Muscle layer of duodenum (tissue), 2 donors: ENCODE measurements around the gene RAP1B.

Source experiments
- H3K27ac ChIP-seq: one replicate; pipeline ENCODE4 v1.7.0; 2013; ENCODE audit warnings: mild to moderate bottlenecking, low read length
- H3K27me3 ChIP-seq: one replicate; pipeline ENCODE4 v1.7.0; 2013; ENCODE audit warnings: low read depth, mild to moderate bottlenecking, control low read depth, low read length
- H3K36me3 ChIP-seq, 2 donors: one replicate each; pipeline ENCODE4 v1.7.0; 2013; ENCODE audit warnings: low read length in 2 of 2, control low read depth in 1 of 2, mild to moderate bottlenecking in 1 of 2; ENCODE audit not compliant: insufficient read depth in 2 of 2, control insufficient read depth in 1 of 2
- H3K4me1 ChIP-seq, 2 donors: one replicate each; pipeline ENCODE4 v1.7.0; 2013; ENCODE audit warnings: low read length in 2 of 2, mild to moderate bottlenecking in 2 of 2, control low read depth in 1 of 2, moderate library complexity in 1 of 2; ENCODE audit not compliant: insufficient read depth in 2 of 2, control insufficient read depth in 1 of 2
- H3K4me3 ChIP-seq, 2 donors: one replicate each; pipeline ENCODE4 v1.7.0; 2013; ENCODE audit warnings: low read length in 2 of 2, low read depth in 1 of 2, mild to moderate bottlenecking in 1 of 2
- H3K9me3 ChIP-seq, 2 donors: one replicate each; pipeline ENCODE4 v1.7.0; 2013; ENCODE audit warnings: low read length in 2 of 2, control low read depth in 1 of 2, mild to moderate bottlenecking in 1 of 2; ENCODE audit not compliant: control insufficient read depth in 1 of 2
- donor health status: healthy.

RAP1B gene

DNA sequence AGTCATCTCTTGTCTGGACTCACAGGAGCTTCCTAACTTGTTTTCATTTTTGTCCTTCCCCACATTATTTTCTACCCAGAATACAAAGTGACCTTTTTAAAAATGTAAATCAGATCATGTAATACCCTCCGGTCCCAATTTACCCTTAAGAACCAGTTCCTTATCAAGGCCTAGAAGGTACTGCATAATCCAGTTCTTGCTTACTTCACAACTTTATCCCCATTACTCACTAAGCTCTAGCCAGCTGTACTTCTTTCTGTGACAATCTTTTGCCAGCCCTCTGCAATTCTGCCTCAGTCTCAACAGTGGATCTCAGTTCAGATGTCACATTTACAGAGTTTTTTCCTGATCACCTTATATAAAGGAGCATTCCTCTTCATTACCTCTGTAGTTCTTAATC is 11.6 kb downstream of the RAP1B start:
- Histone ChIP-seq H3K27ac (no peak overlapping the region), H3K9me3 (no peaks in the 10 kb centered on the region), H3K36me3 (peaks cover 0 to 5% of the 10 kb centered on the region in 2 donors), H3K4me3 (no peak overlapping the region), H3K4me1 (peaks cover 11 to 64% of the 10 kb centered on the region in 2 donors), H3K27me3 (no peaks in the 10 kb centered on the region)

DNA sequence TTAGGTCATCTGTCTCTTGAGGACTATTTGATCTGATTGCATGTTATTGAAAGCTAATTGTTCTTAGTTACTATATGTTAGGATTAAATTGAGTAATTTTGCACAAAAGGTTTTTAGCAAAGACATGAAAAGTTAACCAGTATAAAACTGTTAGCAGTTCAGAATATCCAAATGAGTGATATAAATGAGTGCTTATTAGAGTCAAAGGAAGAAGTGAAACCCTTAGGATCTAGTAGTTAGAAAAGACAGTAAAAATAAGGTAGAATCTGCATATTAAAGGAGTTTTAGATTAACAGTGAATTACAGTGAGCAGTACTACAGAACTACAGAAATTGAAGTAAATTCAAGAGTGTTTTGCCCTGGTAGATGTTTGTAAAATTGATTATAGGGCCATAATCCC is 12.4 kb downstream of the RAP1B start:
- no peaks in the 10 kb centered on the region for H3K27me3 ChIP-seq
- H3K36me3 ChIP-seq = peaks cover 0 to 13% of the 10 kb centered on the region in 2 donors
- peaks cover 0 to 5% of the 10 kb centered on the region in 2 donors for H3K9me3 ChIP-seq
- H3K4me1 ChIP-seq = peaks cover 11 to 57% of the 10 kb centered on the region in 2 donors
- H3K27ac ChIP-seq = no peak overlapping the region
- H3K4me3 ChIP-seq = no peak overlapping the region

DNA sequence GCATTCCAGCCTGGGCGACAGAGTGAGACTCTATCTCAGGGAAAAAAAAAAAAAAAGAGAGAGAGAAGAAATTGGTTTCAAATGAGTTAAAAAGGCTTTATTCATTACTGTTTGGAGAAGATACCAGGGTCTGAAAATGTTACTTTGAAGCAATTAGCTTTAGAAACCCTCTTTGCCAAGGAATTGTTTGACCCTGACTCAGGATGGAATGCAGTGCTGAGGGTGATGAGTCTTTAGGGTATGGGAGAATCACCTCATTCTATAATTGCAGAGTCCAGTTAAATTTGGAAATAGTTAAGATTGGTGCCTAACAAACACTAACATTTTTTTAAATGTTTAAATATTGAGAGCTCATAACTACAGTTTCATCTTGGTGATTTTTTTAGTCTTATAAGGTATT is 13.3 kb downstream of the RAP1B start:
- Histone ChIP-seq H3K4me3 (no peak overlapping the region), H3K27ac (no peak overlapping the region), H3K27me3 (no peaks in the 10 kb centered on the region), H3K36me3 (peaks cover 0 to 13% of the 10 kb centered on the region in 2 donors), H3K4me1 (peaks cover 11 to 47% of the 10 kb centered on the region in 2 donors), H3K9me3 (peaks cover 0 to 5% of the 10 kb centered on the region in 2 donors)

DNA sequence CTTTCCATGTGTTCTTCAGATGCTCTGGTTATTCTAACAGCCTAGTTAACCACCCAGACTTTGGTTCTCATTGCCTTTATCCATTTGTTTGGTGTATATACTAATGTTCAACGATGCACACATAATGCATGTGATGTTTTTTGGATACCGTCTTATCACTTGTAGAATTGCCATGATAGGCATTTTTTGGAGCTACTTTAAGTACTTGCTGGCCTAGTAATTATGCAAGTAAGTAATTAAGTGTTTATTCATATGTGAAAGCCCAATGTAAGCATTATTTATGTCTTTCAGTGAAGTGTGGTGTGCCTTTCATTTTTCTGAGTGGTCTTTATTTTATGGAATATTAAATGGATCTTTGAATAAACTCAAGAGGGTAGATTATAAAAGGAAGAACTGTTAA is 14.2 kb downstream of the RAP1B start:
- Histone ChIP-seq H3K4me1 (peaks cover 11 to 41% of the 10 kb centered on the region in 2 donors), H3K9me3 (peaks cover 0 to 5% of the 10 kb centered on the region in 2 donors), H3K36me3 (peaks cover 0 to 13% of the 10 kb centered on the region in 2 donors), H3K27me3 (no peaks in the 10 kb centered on the region), H3K27ac (no peak overlapping the region), H3K4me3 (no peak overlapping the region)

DNA sequence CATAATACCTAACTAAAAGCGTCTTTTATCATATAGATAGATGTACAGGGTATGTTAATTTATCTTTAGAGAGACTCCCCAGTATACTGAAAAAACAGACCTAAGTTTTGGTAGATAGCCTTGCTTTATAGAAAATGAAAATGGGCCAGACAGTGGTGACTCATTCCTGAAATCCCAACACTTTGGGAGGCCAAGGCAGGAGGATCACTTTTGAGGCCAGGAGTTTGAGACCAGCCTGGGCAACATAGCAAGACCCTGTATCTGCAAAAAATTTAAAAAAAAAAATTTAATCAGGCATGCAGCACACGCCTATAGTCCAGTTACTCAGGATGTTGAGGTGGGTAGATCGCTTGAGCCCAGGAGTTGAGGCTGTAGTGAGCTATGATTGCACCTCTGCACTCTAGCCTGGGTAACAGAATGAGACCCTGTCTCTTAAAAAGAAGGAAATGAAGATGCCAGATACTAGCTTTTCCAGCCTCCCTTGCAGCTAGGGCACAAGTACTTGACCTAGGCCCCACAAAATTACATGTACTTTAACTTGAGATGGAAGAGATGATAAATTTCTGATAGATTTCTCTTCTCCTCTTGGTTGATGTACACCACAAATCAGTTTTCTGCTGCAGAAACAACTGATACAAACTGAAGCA is 17.1 kb downstream of the RAP1B start:
- H3K4me3 ChIP-seq = no peak overlapping the region
- no peak overlapping the region for H3K27ac ChIP-seq
- peaks cover 0 to 5% of the 10 kb centered on the region in 2 donors for H3K9me3 ChIP-seq
- no peaks in the 10 kb centered on the region for H3K27me3 ChIP-seq
- H3K36me3 ChIP-seq = peaks cover 0 to 13% of the 10 kb centered on the region in 2 donors
- peaks cover 0 to 42% of the 10 kb centered on the region in 2 donors for H3K4me1 ChIP-seq

DNA sequence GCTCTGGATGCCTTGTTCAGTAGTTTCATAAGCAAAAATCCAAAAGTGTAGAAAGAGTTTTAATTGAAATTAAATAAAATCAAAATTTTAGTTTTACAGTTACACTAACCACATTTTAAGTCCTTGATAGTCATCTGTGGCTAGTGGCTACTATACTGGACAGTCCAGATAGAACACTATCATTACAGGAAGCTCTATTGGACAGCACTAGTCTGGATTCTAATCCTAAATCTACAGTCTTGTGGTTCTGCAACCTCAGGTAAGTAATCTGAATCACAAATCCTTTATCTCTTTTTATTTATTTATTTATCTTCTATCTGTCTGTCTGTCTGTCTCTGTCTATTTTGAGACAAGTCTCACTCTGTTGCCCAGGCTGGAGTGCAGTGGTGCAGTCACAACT is 18.0 kb downstream of the RAP1B start:
- Histone ChIP-seq H3K9me3 (peaks cover 0 to 5% of the 10 kb centered on the region in 2 donors), H3K36me3 (peaks cover 0 to 13% of the 10 kb centered on the region in 2 donors), H3K4me3 (no peak overlapping the region), H3K27me3 (no peaks in the 10 kb centered on the region), H3K4me1 (peaks cover 0 to 43% of the 10 kb centered on the region in 2 donors), H3K27ac (no peak overlapping the region)

DNA sequence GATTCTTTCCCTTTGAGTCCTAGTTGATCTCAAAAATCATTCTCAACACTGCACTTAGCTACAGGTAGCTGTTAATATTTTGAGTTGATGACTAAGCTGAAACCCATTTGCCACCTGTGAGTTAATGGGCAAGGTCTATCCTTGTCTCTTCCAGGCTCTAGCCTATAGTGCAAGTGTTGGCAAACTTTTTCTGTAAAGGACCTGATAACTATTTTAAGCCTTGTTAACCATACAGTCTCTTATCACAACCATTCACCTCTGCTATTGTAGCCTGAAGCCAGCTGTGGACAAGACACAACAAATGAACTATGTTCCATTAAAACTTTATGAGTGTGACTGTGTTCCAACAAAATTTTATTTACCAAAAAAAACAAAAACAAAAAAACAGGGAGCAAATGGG is 19.4 kb downstream of the RAP1B start:
- Histone ChIP-seq H3K27me3 (no peaks in the 10 kb centered on the region), H3K36me3 (peaks cover 0 to 13% of the 10 kb centered on the region in 2 donors), H3K4me1 (peaks cover 0 to 56% of the 10 kb centered on the region in 2 donors), H3K9me3 (peaks cover 0 to 5% of the 10 kb centered on the region in 2 donors), H3K4me3 (no peak overlapping the region), H3K27ac (no peak overlapping the region)

DNA sequence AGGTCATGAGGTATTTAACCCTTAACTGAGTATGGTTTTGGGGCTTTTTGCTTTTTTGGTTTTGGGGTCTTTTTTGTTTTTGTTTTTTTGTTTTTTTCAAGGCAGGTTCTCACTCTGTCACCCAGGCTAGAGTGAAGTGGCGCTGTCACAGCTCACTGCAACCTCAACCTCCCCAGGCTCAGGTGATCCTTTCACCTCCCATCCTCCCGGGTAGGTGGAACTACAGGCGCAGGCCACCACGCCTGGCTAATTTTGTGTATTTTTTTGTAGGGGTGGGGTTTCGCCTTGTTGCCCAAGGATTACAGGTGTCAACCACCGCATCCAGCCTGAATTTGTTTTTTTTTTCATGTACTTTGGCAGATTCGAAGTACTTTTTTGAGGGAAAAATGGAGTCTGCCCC is 19.9 kb downstream of the RAP1B start:
- H3K4me1 ChIP-seq = peaks cover 0 to 57% of the 10 kb centered on the region in 2 donors
- peaks cover 0 to 5% of the 10 kb centered on the region in 2 donors for H3K9me3 ChIP-seq
- H3K36me3 ChIP-seq = peaks cover 0 to 13% of the 10 kb centered on the region in 2 donors
- no peaks in the 10 kb centered on the region for H3K27me3 ChIP-seq
- no peak overlapping the region for H3K4me3 ChIP-seq
- H3K27ac ChIP-seq = no peak overlapping the region

DNA sequence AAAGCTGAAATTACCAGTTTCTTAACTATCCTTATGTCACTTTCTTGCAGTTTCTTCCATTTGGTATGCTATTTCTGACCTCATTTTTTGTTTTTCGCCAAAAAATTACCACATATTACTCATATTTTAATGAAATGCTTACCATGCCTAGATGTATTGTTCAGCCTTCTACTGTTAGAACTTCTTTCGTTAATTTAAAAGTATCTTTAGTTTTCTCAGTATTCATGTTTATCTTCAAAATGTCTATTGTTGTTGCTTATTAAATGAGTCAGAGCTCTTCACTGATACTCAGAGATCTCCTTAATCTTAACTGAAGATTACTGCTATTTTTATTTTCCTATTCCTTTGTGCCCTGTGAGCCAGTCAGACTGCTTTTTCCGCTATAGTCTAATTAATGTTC is 20.5 kb downstream of the RAP1B start:
- Histone ChIP-seq H3K4me1 (peaks cover 0 to 61% of the 10 kb centered on the region in 2 donors), H3K27ac (no peak overlapping the region), H3K36me3 (peaks cover 0 to 13% of the 10 kb centered on the region in 2 donors), H3K9me3 (peaks cover 0 to 5% of the 10 kb centered on the region in 2 donors), H3K27me3 (no peaks in the 10 kb centered on the region), H3K4me3 (no peak overlapping the region)

DNA sequence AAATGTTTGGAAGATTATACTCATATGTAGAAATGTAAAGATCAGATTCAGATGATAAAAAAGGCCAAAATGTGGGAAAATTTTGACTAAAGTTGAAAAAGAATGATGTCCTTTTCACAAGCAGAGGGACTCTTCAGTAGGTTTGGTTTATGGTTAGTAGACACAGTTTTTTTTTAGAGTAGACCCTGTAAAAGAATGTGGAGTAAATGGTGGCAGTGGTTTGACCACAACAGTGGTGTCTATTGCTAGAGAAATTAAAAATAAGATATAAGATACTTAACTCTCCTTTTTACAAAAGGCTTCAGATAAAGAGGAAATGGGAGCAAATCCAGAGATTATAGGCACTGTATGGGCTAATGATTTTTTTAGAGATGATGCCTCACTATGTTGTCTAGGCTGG is 21.8 kb downstream of the RAP1B start:
- Histone ChIP-seq H3K4me1 (peaks cover 0 to 63% of the 10 kb centered on the region in 2 donors), H3K4me3 (no peak overlapping the region), H3K36me3 (peaks cover 0 to 5% of the 10 kb centered on the region in 2 donors), H3K27ac (no peak overlapping the region), H3K27me3 (no peaks in the 10 kb centered on the region), H3K9me3 (peaks cover 0 to 5% of the 10 kb centered on the region in 2 donors)

DNA sequence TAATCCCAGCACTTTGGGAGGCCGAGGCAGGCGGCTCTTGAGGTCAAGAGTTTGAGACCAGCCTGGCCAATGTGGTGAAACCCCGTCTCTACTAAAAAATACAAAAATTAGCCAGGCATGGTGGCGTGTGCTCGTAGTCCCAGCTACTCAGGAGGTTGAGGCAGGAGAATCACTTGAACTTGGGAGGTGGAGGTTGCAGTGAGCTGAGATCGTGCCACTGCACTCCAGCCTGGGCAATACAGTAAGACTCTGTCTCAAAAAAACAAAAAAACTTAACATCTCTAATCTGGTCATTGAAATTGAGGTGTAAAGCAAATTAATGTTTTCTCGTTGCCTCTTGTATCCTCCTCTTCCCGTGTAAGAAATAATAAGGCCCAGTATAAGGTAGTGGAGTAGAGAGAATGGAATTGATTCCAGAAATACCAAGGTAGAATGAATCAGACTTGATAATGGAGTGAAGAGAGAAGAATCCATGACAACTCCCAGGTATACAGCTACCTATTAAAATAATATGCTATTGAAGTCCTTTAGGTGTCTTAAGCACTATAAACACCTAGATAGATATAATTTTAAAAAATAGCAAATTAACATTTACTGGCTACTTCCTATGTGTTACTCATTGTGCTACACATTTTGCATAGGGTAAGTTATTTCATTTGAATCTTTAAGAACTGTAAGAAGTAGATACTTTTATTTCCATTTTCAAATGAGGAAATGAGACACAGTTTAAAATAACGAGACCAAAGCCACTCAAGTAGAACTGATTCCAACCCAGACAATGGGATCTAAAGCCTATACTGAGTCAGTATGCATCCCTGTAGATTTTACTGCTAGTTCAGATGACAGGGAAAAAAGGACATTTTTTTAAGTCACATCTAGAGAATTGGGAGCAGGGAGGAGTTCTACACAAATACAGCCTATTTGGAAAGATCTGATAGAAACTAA is 23.2 kb downstream of the RAP1B start:
- H3K27me3 ChIP-seq = no peaks in the 10 kb centered on the region
- H3K9me3 ChIP-seq = no peaks in the 10 kb centered on the region
- H3K4me3 ChIP-seq = no peak overlapping the region
- H3K4me1 ChIP-seq = peaks cover 0 to 73% of the 10 kb centered on the region in 2 donors
- H3K36me3 ChIP-seq = no peaks in the 10 kb centered on the region
- H3K27ac ChIP-seq = no peak overlapping the region
